HepG2 (cell line): ENCODE data around the gene CFAP99. TPM values are rescaled to one million over a fixed set of nuclear protein-coding genes. Genes with fewer than 3 reads are reported as not detected.

Experiments used
- BATF2 ChIP-seq: sonication (generic); formaldehyde crosslinking; IDR thresholded peaks from 2 replicates; pipeline ENCODE4 v1.8.0; 2022; ENCODE audit warnings: mild to moderate bottlenecking, missing genetic modification reagents, moderate library complexity
- BCL6 ChIP-seq: IDR thresholded peaks from 2 replicates; pipeline ENCODE4 v1.6.1; 2016; ENCODE audit warnings: missing genetic modification reagents, missing compliant biosample characterization
- DDIT3 ChIP-seq: sonication (generic); formaldehyde crosslinking; IDR thresholded peaks from 2 replicates; pipeline ENCODE4 v1.4.0; 2020; ENCODE audit warnings: mild to moderate bottlenecking, missing genetic modification reagents
- ERF ChIP-seq: IDR thresholded peaks from 2 replicates; pipeline ENCODE4 v1.6.1; 2018; ENCODE audit warnings: missing biosample characterization, missing genetic modification reagents
- FOXA3 ChIP-seq: IDR thresholded peaks from 2 replicates; pipeline ENCODE4 v1.6.1; 2016; ENCODE audit warnings: missing genetic modification reagents, missing compliant biosample characterization
- HNF4G ChIP-seq, 2 experiments: sonication (generic) in 1 of 2; formaldehyde crosslinking in 1 of 2; IDR thresholded peaks; 2 replicates each; pipeline versions ENCODE4 v1.4.0 to v1.6.1; 2011 to 2020; ENCODE audit warnings: borderline replicate concordance in 2 of 2, low read depth in 2 of 2, mild to moderate bottlenecking in 2 of 2, low read length in 1 of 2, missing genetic modification reagents in 1 of 2, moderate library complexity in 1 of 2
- KLF6 ChIP-seq: IDR thresholded peaks from 2 replicates; pipeline ENCODE4 v1.8.0; 2016; ENCODE audit warnings: missing biosample characterization, missing genetic modification reagents
- MZF1 ChIP-seq: sonication (generic); formaldehyde crosslinking; IDR thresholded peaks from 2 replicates; pipeline ENCODE4 v1.8.1; 2023; ENCODE audit warnings: mild to moderate bottlenecking, missing genetic modification reagents, borderline replicate concordance
- NFAT5 ChIP-seq: sonication (generic); formaldehyde crosslinking; IDR thresholded peaks from 2 replicates; pipeline ENCODE4 v1.4.0; 2020; ENCODE audit warnings: missing genetic modification reagents
- SAFB2 ChIP-seq: sonication (generic); formaldehyde crosslinking; IDR thresholded peaks from 2 replicates; pipeline ENCODE4 v1.5.1; 2020; ENCODE audit warnings: missing genetic modification reagents, low read depth, mild to moderate bottlenecking, borderline replicate concordance
- SRSF1 ChIP-seq: fragments of 200-400 bp; formaldehyde crosslinking; optimal IDR thresholded peaks from 2 replicates; pipeline ENCODE3; 2017; ENCODE audit warnings: mild to moderate bottlenecking, low read depth, low read length, moderate library complexity
- ZFP36L1 ChIP-seq: sonication (generic); formaldehyde crosslinking; IDR thresholded peaks from 2 replicates; pipeline ENCODE4 v1.8.0; 2022; ENCODE audit warnings: mild to moderate bottlenecking, missing genetic modification reagents, moderate library complexity
- ZNF12 ChIP-seq: sonication (generic); formaldehyde crosslinking; IDR thresholded peaks from 2 replicates; pipeline ENCODE4 v1.5.0; 2020; ENCODE audit warnings: missing genetic modification reagents
- ZNF121 ChIP-seq: sonication (generic); formaldehyde crosslinking; IDR thresholded peaks from 2 replicates; pipeline ENCODE4 v1.5.0; 2020; ENCODE audit warnings: mild to moderate bottlenecking, missing genetic modification reagents
- ZNF205 ChIP-seq: IDR thresholded peaks from 2 replicates; pipeline ENCODE4 v1.6.1; 2018; ENCODE audit warnings: missing biosample characterization, missing genetic modification reagents
- ZNF251 ChIP-seq: sonication (generic); formaldehyde crosslinking; IDR thresholded peaks from 2 replicates; pipeline ENCODE4 v1.9.0; 2021; ENCODE audit warnings: mild to moderate bottlenecking, missing genetic modification reagents
- ZNF280D ChIP-seq: sonication (generic); formaldehyde crosslinking; IDR thresholded peaks from 2 replicates; pipeline ENCODE4 v1.5.1; 2020; ENCODE audit warnings: mild to moderate bottlenecking, missing genetic modification reagents
- ZNF354B ChIP-seq: sonication (generic); formaldehyde crosslinking; IDR thresholded peaks from 2 replicates; pipeline ENCODE4 v1.8.0; 2022; ENCODE audit warnings: mild to moderate bottlenecking, missing genetic modification reagents
- ZNF567 ChIP-seq: sonication (generic); formaldehyde crosslinking; IDR thresholded peaks from 2 replicates; pipeline ENCODE4 v1.8.1; 2023; ENCODE audit warnings: mild to moderate bottlenecking, missing genetic modification reagents, borderline replicate concordance
- ZNF7 ChIP-seq: IDR thresholded peaks from 2 replicates; pipeline ENCODE4 v1.6.1; 2016; ENCODE audit warnings: missing biosample characterization, missing genetic modification reagents
- polyA plus RNA-seq, 8 experiments: library from polyadenylated mRNA; depleted of rRNA in 3 of 8; stranded (reverse) in 7 of 8; unstranded in 1 of 8; fragments of >200 nt; fragmentation: Illumina TruSeq in 4 of 8; extraction: Trizol in 4 of 8; gene quantifications; 2 replicates each; pipeline versions ENCODE4 v1.2.1 to v1.2.3, GENCODE V29; 2011 to 2016; ENCODE audit warnings: low read depth in 4 of 8, missing spikeins in 1 of 8, mixed read lengths in 1 of 8; ENCODE audit not compliant: insufficient read depth in 1 of 8
- total RNA-seq, 5 experiments: library from RNA; depleted of rRNA; stranded (reverse); fragments of >200 nt; fragmentation: Illumina TruSeq; extraction: Trizol; gene quantifications; 2 replicates each; pipeline ENCODE4 v1.2.3, GENCODE V29; 2016; ENCODE audit warnings: low read depth in 1 of 5

The CFAP99 gene
- total and polyA plus RNA-seq, 2 of the 13 experiments (the other 11 are each of a cell fraction or from before 2014, with no cell fraction given) = not detected

- TF ChIP-seq NFAT5 (CRISPR knock-in tag) (peak; percentile 98), SAFB2 (CRISPR knock-in tag) (0 out of 2 replicates have a peak, but pooled peaks have one; percentile 36), ZNF205 (0 out of 2 replicates have a peak, but pooled peaks have one; percentile 20), FOXA3 (CRISPR knock-in tag) (no peak), BCL6 (CRISPR knock-in tag) (no peak), SRSF1 (no peak), ZNF354B (no peak), MZF1 (CRISPR knock-in tag) (no peak), KLF6 (CRISPR knock-in tag) (no peak; the same call in 1 of the 2 replicates), HNF4G (IDR thresholded peaks at IDR 0.05; ENCODE audit: borderline replicate concordance, low read depth, low read length) (no peak), HNF4G (CRISPR knock-in tag; IDR thresholded peaks at IDR 0.05; ENCODE audit: borderline replicate concordance, low read depth) (no peak), ERF (CRISPR knock-in tag) (no peak; the same call in 1 of the 2 replicates), DDIT3 (CRISPR knock-in tag) (no peak), ZFP36L1 (CRISPR knock-in tag) (peak; percentile 54; the same call in 1 of the 2 replicates), ZNF7 (CRISPR knock-in tag) (no peak), ZNF12 (CRISPR knock-in tag) (0 out of 2 replicates have a peak, but pooled peaks have one; percentile 16), ZNF121 (CRISPR knock-in tag) (peak; percentile 69), ZNF567 (CRISPR knock-in tag) (no peak), ZNF280D (CRISPR knock-in tag) (no peak), ZNF251 (CRISPR knock-in tag) (no peak), BATF2 (CRISPR knock-in tag) (peak; percentile 95)
Measured at GRCh38 chr4:2462218-2462991, 43.6 kb downstream of the CFAP99 start (continued).
